Gastrocnemius medialis (tissue), 4 donors: ENCODE measurements around the gene FEZ2.

Source experiments
- CTCF ChIP-seq, 5 experiments: fragments of 450-650 bp in 3 of 5; fragments of 200-600 bp in 2 of 5; sonication (generic) in 2 of 5; IDR thresholded peaks in 4 of 5; conservative IDR thresholded peaks in 1 of 5; 1 replicate in 4 of 5; 2 replicates in 1 of 5; pipeline ENCODE4 v1.5.1; 2016 to 2019; ENCODE audit warnings: antibody characterized with exemption in 5 of 5, mild to moderate bottlenecking in 3 of 5, moderate library complexity in 3 of 5
- POLR2A ChIP-seq, 2 donors: fragments of 450-650 bp; IDR thresholded peaks; one replicate each; pipeline ENCODE4 v1.6.1; 2017; ENCODE audit warnings: antibody characterized with exemption in 2 of 2, mild to moderate bottlenecking in 2 of 2, moderate library complexity in 2 of 2

DNA sequence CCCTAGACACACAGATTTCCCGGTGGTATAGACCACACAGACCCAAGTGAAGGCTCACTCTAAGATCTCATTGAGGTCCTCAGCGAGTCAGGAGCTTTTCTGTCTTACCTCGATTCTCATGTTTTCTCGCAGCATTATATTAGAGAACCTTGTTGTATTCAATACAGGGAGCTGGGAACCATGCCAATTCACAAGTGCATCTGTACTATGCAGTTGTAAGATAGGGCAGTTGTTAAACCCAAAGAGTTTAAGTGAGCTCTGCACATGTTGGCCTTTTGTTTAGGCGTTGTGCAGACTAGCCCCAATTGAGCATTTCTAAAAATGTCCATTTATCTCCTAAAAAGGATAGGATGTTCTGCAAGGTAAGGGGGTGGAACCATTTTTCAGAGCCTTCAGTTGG lies 59.6 kb downstream of the FEZ2 start:
- no peak for TF ChIP-seq CTCF (IDR thresholded peaks at IDR 0.05 in 4 of 5, conservative IDR thresholded peaks at IDR 0.05 in 1 of 5)
- no peak for TF ChIP-seq POLR2A (IDR thresholded peaks at IDR 0.05)
